ENCODE measurements around the gene EPHA7. TPM values are rescaled to one million over a fixed set of nuclear protein-coding genes. Genes with fewer than 3 reads are reported as not detected.

EPHA7 gene
- total RNA-seq, 5 donors from 2014 or later (not counting 1 experiment from before 2014, with no cell fraction given), result 0.06 TPM; not detected in 4

- ChIA-PET CTCF (no interaction called here), POLR2A (no interaction called here)
- H3K27me3 ChIP-seq (replicated peaks in 1 of 2; ENCODE audit: control insufficient read depth in 2 of 2, extremely low read depth in 1 of 2, insufficient read depth in 2 of 2, low read length in 1 of 2), result no peaks in the 10 kb centered on the region
- Mint-ChIP-seq H3K36me3 (no peaks in the 10 kb centered on the region), H3K27me3 (no peaks in the 10 kb centered on the region), H3K4me3 (no peak overlapping the region), H3K27ac (no peak overlapping the region), H3K9me3 (peaks cover 9 to 14% (median 11%) of the 10 kb centered on the region in 3 donors), H3K4me1 (no peaks in the 10 kb centered on the region)
- no peaks in the 10 kb centered on the region for H3K4me1 ChIP-seq (ENCODE audit: control insufficient read depth in 1 of 2, extremely low read depth in 1 of 2, insufficient read depth in 2 of 2, low read length in 2 of 2)
- no peak for DNase-seq
- WGBS (ENCODE audit: insufficient coverage), result no CpG with 5 or more reads among the region's 1 CpG
- no peak for ATAC-seq (replicated peaks in 1 of 4)
- no peaks in the 10 kb centered on the region for H3K9me3 ChIP-seq
- no peaks in the 10 kb centered on the region for H3K36me3 ChIP-seq (ENCODE audit: control insufficient read depth in 2 of 2, extremely low read depth in 1 of 2, insufficient read depth in 1 of 2, low read length in 1 of 2)
- no peak overlapping the region for H3K27ac ChIP-seq (ENCODE audit: low read length)
- no peak overlapping the region for H3K4me3 ChIP-seq (ENCODE audit: control insufficient read depth in 1 of 2, extremely low read depth in 1 of 2, low read length in 1 of 2)
Measured at GRCh38 chr6:93304505-93304904, 114.9 kb downstream of the EPHA7 start.

GRCh38 chr6:93300661-93301060 lies 118.7 kb downstream of the EPHA7 start:
- no peaks in the 10 kb centered on the region for H3K4me1 Mint-ChIP-seq
- peaks cover 9 to 12% (median 12%) of the 10 kb centered on the region in 3 donors for H3K9me3 Mint-ChIP-seq
- no peaks in the 10 kb centered on the region for H3K36me3 ChIP-seq (ENCODE audit: control insufficient read depth in 2 of 2, extremely low read depth in 1 of 2, insufficient read depth in 1 of 2, low read length in 1 of 2)
- H3K9me3 ChIP-seq, result no peaks in the 10 kb centered on the region
- H3K4me1 ChIP-seq (ENCODE audit: control insufficient read depth in 1 of 2, extremely low read depth in 1 of 2, insufficient read depth in 2 of 2, low read length in 2 of 2), result no peaks in the 10 kb centered on the region
- DNase-seq (no peak), ATAC-seq (replicated peaks in 1 of 4) (no peak)
- POLR2A ChIA-PET, result no interaction called here
- no CpG with 5 or more reads among the region's 3 CpGs for WGBS (ENCODE audit: insufficient coverage)
- CTCF ChIA-PET, result no interaction called here
- H3K27me3 Mint-ChIP-seq, result no peaks in the 10 kb centered on the region
- no peak overlapping the region for H3K4me3 Mint-ChIP-seq
- no peaks in the 10 kb centered on the region for H3K27me3 ChIP-seq (replicated peaks in 1 of 2; ENCODE audit: control insufficient read depth in 2 of 2, extremely low read depth in 1 of 2, insufficient read depth in 2 of 2, low read length in 1 of 2)
- no peak overlapping the region for H3K27ac Mint-ChIP-seq
- no peak overlapping the region for H3K27ac ChIP-seq (ENCODE audit: low read length)
- no peak overlapping the region for H3K4me3 ChIP-seq (ENCODE audit: control insufficient read depth in 1 of 2, extremely low read depth in 1 of 2, low read length in 1 of 2)
- H3K36me3 Mint-ChIP-seq, result no peaks in the 10 kb centered on the region

GRCh38 chr6:93299622-93300021 lies 119.7 kb downstream of the EPHA7 start:
- Mint-ChIP-seq H3K4me3 (no peak overlapping the region), H3K4me1 (no peaks in the 10 kb centered on the region), H3K36me3 (no peaks in the 10 kb centered on the region), H3K27me3 (no peaks in the 10 kb centered on the region), H3K27ac (no peak overlapping the region), H3K9me3 (peaks cover 5 to 15% (median 12%) of the 10 kb centered on the region in 3 donors)
- ChIA-PET POLR2A (no interaction called here), CTCF (no interaction called here)
- ATAC-seq (replicated peaks in 1 of 4), result no peak
- DNase-seq, result no peak
- H3K9me3 ChIP-seq, result no peaks in the 10 kb centered on the region
- no peak overlapping the region for H3K4me3 ChIP-seq (ENCODE audit: control insufficient read depth in 1 of 2, extremely low read depth in 1 of 2, low read length in 1 of 2)
- no CpG with 5 or more reads among the region's 3 CpGs for WGBS (ENCODE audit: insufficient coverage)
- H3K27me3 ChIP-seq (replicated peaks in 1 of 2; ENCODE audit: control insufficient read depth in 2 of 2, extremely low read depth in 1 of 2, insufficient read depth in 2 of 2, low read length in 1 of 2), result no peaks in the 10 kb centered on the region
- H3K4me1 ChIP-seq (ENCODE audit: control insufficient read depth in 1 of 2, extremely low read depth in 1 of 2, insufficient read depth in 2 of 2, low read length in 2 of 2), result no peaks in the 10 kb centered on the region
- no peak overlapping the region for H3K27ac ChIP-seq (ENCODE audit: low read length)
- no peaks in the 10 kb centered on the region for H3K36me3 ChIP-seq (ENCODE audit: control insufficient read depth in 2 of 2, extremely low read depth in 1 of 2, insufficient read depth in 1 of 2, low read length in 1 of 2)

GRCh38 chr6:93295631-93296030 lies 123.7 kb downstream of the EPHA7 start:
- Histone ChIP-seq H3K4me3 (ENCODE audit: control insufficient read depth in 1 of 2, extremely low read depth in 1 of 2, low read length in 1 of 2) (no peak overlapping the region), H3K27ac (ENCODE audit: low read length) (no peak overlapping the region), H3K27me3 (replicated peaks in 1 of 2; ENCODE audit: control insufficient read depth in 2 of 2, extremely low read depth in 1 of 2, insufficient read depth in 2 of 2, low read length in 1 of 2) (no peaks in the 10 kb centered on the region), H3K36me3 (ENCODE audit: control insufficient read depth in 2 of 2, extremely low read depth in 1 of 2, insufficient read depth in 1 of 2, low read length in 1 of 2) (no peaks in the 10 kb centered on the region), H3K9me3 (no peaks in the 10 kb centered on the region), H3K4me1 (ENCODE audit: control insufficient read depth in 1 of 2, extremely low read depth in 1 of 2, insufficient read depth in 2 of 2, low read length in 2 of 2) (no peaks in the 10 kb centered on the region)
- no peak overlapping the region for H3K27ac Mint-ChIP-seq
- no peak for DNase-seq
- no peaks in the 10 kb centered on the region for H3K4me1 Mint-ChIP-seq
- no peak overlapping the region for H3K4me3 Mint-ChIP-seq
- ChIA-PET POLR2A (no interaction called here), CTCF (no interaction called here)
- no peaks in the 10 kb centered on the region for H3K27me3 Mint-ChIP-seq
- no peak for ATAC-seq (replicated peaks in 1 of 4)
- H3K36me3 Mint-ChIP-seq, result no peaks in the 10 kb centered on the region
- peaks cover 5 to 10% (median 6%) of the 10 kb centered on the region in 3 donors for H3K9me3 Mint-ChIP-seq

GRCh38 chr6:93294879-93295278 lies 124.5 kb downstream of the EPHA7 start:
- DNase-seq (no peak), ATAC-seq (replicated peaks in 1 of 4) (no peak)
- peaks cover 5 to 9% (median 8%) of the 10 kb centered on the region in 3 donors for H3K9me3 Mint-ChIP-seq
- Histone ChIP-seq H3K27me3 (replicated peaks in 1 of 2; ENCODE audit: control insufficient read depth in 2 of 2, extremely low read depth in 1 of 2, insufficient read depth in 2 of 2, low read length in 1 of 2) (no peaks in the 10 kb centered on the region), H3K9me3 (no peaks in the 10 kb centered on the region), H3K36me3 (ENCODE audit: control insufficient read depth in 2 of 2, extremely low read depth in 1 of 2, insufficient read depth in 1 of 2, low read length in 1 of 2) (no peaks in the 10 kb centered on the region), H3K27ac (ENCODE audit: low read length) (no peak overlapping the region), H3K4me1 (ENCODE audit: control insufficient read depth in 1 of 2, extremely low read depth in 1 of 2, insufficient read depth in 2 of 2, low read length in 2 of 2) (no peaks in the 10 kb centered on the region), H3K4me3 (ENCODE audit: control insufficient read depth in 1 of 2, extremely low read depth in 1 of 2, low read length in 1 of 2) (no peak overlapping the region)
- ChIA-PET POLR2A (no interaction called here), CTCF (interaction anchor here in 1 of 2 donors (0.5 kb wide), 1 partner anchor 80 kb away, joined by 4 read pairs; no protein-coding TSS in a partner anchor)
- no peaks in the 10 kb centered on the region for H3K27me3 Mint-ChIP-seq
- no peak overlapping the region for H3K4me3 Mint-ChIP-seq
- WGBS (ENCODE audit: insufficient coverage), result no CpG with 5 or more reads among the region's 2 CpGs
- no peaks in the 10 kb centered on the region for H3K4me1 Mint-ChIP-seq
- H3K27ac Mint-ChIP-seq, result no peak overlapping the region
- H3K36me3 Mint-ChIP-seq, result no peaks in the 10 kb centered on the region

GRCh38 chr6:93293872-93294271 lies 125.5 kb downstream of the EPHA7 start:
- Histone ChIP-seq H3K27me3 (replicated peaks in 1 of 2; ENCODE audit: control insufficient read depth in 2 of 2, extremely low read depth in 1 of 2, insufficient read depth in 2 of 2, low read length in 1 of 2) (no peaks in the 10 kb centered on the region), H3K27ac (ENCODE audit: low read length) (no peak overlapping the region), H3K36me3 (ENCODE audit: control insufficient read depth in 2 of 2, extremely low read depth in 1 of 2, insufficient read depth in 1 of 2, low read length in 1 of 2) (no peaks in the 10 kb centered on the region), H3K4me3 (ENCODE audit: control insufficient read depth in 1 of 2, extremely low read depth in 1 of 2, low read length in 1 of 2) (no peak overlapping the region), H3K4me1 (ENCODE audit: control insufficient read depth in 1 of 2, extremely low read depth in 1 of 2, insufficient read depth in 2 of 2, low read length in 2 of 2) (no peaks in the 10 kb centered on the region), H3K9me3 (no peaks in the 10 kb centered on the region)
- POLR2A ChIA-PET, result interaction anchor here in 1 of 2 donors (0.7 kb wide), 1 partner anchor 17 kb away, joined by 3 read pairs; no protein-coding TSS in a partner anchor
- no CpG with 5 or more reads among the region's 6 CpGs for WGBS (ENCODE audit: insufficient coverage)
- Mint-ChIP-seq H3K27me3 (no peaks in the 10 kb centered on the region), H3K36me3 (no peaks in the 10 kb centered on the region), H3K9me3 (peaks cover 0 to 4% (median 3%) of the 10 kb centered on the region in 3 donors), H3K4me1 (no peaks in the 10 kb centered on the region), H3K4me3 (no peak overlapping the region), H3K27ac (no peak overlapping the region)
- CTCF ChIA-PET, result no interaction called here
- ATAC-seq (replicated peaks in 1 of 4) (no peak), DNase-seq (no peak)

GRCh38 chr6:93293460-93293859 lies 125.9 kb downstream of the EPHA7 start:
- ATAC-seq (replicated peaks in 1 of 4) (no peak), DNase-seq (no peak)
- no peak overlapping the region for H3K27ac Mint-ChIP-seq
- H3K4me1 ChIP-seq (ENCODE audit: control insufficient read depth in 1 of 2, extremely low read depth in 1 of 2, insufficient read depth in 2 of 2, low read length in 2 of 2), result no peaks in the 10 kb centered on the region
- no peaks in the 10 kb centered on the region for H3K27me3 ChIP-seq (replicated peaks in 1 of 2; ENCODE audit: control insufficient read depth in 2 of 2, extremely low read depth in 1 of 2, insufficient read depth in 2 of 2, low read length in 1 of 2)
- no peaks in the 10 kb centered on the region for H3K9me3 ChIP-seq
- H3K4me1 Mint-ChIP-seq, result no peaks in the 10 kb centered on the region
- H3K4me3 ChIP-seq (ENCODE audit: control insufficient read depth in 1 of 2, extremely low read depth in 1 of 2, low read length in 1 of 2), result no peak overlapping the region
- H3K36me3 Mint-ChIP-seq, result no peaks in the 10 kb centered on the region
- CTCF ChIA-PET, result no interaction called here
- no peaks in the 10 kb centered on the region for H3K27me3 Mint-ChIP-seq
- peaks cover 0 to 4% (median 3%) of the 10 kb centered on the region in 3 donors for H3K9me3 Mint-ChIP-seq
- H3K4me3 Mint-ChIP-seq, result no peak overlapping the region
- no peaks in the 10 kb centered on the region for H3K36me3 ChIP-seq (ENCODE audit: control insufficient read depth in 2 of 2, extremely low read depth in 1 of 2, insufficient read depth in 1 of 2, low read length in 1 of 2)
- POLR2A ChIA-PET, result interaction anchor here in 1 of 2 donors (0.7 kb wide), 1 partner anchor 17 kb away, joined by 3 read pairs; no protein-coding TSS in a partner anchor
- no peak overlapping the region for H3K27ac ChIP-seq (ENCODE audit: low read length)
- 81% methylated on average over 3 of the region's 4 CpGs for WGBS (ENCODE audit: insufficient coverage)
